ENCODE data around the gene SOX4.

Gene SOX4

DNA sequence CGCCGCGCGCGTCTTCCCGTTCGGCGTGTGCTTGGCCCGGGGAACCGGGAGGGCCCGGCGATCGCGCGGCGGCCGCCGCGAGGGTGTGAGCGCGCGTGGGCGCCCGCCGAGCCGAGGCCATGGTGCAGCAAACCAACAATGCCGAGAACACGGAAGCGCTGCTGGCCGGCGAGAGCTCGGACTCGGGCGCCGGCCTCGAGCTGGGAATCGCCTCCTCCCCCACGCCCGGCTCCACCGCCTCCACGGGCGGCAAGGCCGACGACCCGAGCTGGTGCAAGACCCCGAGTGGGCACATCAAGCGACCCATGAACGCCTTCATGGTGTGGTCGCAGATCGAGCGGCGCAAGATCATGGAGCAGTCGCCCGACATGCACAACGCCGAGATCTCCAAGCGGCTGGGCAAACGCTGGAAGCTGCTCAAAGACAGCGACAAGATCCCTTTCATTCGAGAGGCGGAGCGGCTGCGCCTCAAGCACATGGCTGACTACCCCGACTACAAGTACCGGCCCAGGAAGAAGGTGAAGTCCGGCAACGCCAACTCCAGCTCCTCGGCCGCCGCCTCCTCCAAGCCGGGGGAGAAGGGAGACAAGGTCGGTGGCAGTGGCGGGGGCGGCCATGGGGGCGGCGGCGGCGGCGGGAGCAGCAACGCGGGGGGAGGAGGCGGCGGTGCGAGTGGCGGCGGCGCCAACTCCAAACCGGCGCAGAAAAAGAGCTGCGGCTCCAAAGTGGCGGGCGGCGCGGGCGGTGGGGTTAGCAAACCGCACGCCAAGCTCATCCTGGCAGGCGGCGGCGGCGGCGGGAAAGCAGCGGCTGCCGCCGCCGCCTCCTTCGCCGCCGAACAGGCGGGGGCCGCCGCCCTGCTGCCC is 1.1 kb downstream of the SOX4 start:
- DNase-seq, result no peak

DNA sequence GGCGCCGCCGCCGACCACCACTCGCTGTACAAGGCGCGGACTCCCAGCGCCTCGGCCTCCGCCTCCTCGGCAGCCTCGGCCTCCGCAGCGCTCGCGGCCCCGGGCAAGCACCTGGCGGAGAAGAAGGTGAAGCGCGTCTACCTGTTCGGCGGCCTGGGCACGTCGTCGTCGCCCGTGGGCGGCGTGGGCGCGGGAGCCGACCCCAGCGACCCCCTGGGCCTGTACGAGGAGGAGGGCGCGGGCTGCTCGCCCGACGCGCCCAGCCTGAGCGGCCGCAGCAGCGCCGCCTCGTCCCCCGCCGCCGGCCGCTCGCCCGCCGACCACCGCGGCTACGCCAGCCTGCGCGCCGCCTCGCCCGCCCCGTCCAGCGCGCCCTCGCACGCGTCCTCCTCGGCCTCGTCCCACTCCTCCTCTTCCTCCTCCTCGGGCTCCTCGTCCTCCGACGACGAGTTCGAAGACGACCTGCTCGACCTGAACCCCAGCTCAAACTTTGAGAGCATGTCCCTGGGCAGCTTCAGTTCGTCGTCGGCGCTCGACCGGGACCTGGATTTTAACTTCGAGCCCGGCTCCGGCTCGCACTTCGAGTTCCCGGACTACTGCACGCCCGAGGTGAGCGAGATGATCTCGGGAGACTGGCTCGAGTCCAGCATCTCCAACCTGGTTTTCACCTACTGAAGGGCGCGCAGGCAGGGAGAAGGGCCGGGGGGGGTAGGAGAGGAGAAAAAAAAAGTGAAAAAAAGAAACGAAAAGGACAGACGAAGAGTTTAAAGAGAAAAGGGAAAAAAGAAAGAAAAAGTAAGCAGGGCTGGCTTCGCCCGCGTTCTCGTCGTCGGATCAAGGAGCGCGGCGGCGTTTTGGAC is 2.0 kb downstream of the SOX4 start:
- DNase-seq, result no peak

- DNase-seq, result no peak
Observed at GRCh38 chr6:21596145-21596948, 2.8 kb downstream of the SOX4 start.

- DNase-seq, result no peak
Observed at GRCh38 chr6:21596949-21597682, 3.6 kb downstream of the SOX4 start.

DNA sequence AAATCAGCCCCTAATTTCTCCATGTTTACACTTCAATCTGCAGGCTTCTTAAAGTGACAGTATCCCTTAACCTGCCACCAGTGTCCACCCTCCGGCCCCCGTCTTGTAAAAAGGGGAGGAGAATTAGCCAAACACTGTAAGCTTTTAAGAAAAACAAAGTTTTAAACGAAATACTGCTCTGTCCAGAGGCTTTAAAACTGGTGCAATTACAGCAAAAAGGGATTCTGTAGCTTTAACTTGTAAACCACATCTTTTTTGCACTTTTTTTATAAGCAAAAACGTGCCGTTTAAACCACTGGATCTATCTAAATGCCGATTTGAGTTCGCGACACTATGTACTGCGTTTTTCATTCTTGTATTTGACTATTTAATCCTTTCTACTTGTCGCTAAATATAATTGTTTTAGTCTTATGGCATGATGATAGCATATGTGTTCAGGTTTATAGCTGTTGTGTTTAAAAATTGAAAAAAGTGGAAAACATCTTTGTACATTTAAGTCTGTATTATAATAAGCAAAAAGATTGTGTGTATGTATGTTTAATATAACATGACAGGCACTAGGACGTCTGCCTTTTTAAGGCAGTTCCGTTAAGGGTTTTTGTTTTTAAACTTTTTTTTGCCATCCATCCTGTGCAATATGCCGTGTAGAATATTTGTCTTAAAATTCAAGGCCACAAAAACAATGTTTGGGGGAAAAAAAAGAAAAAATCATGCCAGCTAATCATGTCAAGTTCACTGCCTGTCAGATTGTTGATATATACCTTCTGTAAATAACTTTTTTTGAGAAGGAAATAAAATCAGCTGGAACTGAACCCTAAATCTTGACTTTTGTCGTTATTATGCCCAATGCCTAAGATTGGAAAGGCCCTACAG is 4.5 kb downstream of the SOX4 start:
- no peak for DNase-seq

- DNase-seq, result no peak
Observed at GRCh38 chr6:21598674-21599023, 5.1 kb downstream of the SOX4 start.

- no peak for DNase-seq
Observed at GRCh38 chr6:21599051-21599696, 5.6 kb downstream of the SOX4 start.

- DNase-seq, result no peak
Observed at GRCh38 chr6:21601339-21601923, 7.9 kb downstream of the SOX4 start.

- DNase-seq, result no peak
Observed at GRCh38 chr6:21601932-21602390, 8.4 kb downstream of the SOX4 start.

DNA sequence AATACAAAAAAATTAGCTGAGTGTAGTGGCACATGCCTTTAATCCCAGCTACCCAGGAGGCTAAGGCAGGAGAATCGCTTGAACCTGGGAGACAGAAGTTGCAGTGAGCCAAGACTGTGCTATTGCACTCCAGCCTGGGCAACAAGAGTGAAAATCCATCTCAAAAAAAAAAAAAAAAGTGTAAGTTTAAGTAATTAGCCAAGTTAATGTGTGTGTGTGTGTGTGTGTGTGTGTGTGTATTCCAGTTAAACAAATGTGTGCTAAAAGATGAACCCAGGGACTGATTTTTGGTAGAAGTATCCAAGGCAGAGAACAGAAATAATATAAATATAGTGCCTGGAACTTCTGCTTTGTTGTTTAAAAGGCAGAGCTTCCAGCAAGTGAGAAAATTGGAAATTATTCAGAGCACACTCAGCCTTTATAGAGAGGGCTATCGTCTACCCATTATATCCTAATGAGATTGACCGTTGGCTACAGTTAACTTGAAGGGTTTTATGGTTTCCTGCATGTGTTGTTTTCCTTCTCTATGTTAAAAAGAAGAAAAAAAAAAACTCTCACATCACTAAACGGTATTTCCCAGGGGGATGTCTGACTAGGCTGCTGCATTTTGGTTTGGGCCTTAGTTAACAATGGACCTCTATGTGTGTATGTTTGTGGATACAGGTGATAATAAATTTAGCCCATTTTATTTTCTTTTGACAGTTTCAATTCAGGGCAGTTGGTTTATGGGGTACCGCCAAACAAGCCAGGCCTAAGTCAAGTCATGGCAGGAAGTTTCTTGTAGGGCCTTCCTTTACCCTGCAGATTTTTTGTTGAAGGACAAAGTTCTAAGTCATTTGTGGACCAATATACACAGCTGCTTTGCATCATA is 9.8 kb downstream of the SOX4 start:
- no peak for DNase-seq

GRCh38 chr6:21604081-21604480 is 10.5 kb downstream of the SOX4 start:
- DNase-seq, result no peak

- no peak for DNase-seq
Observed at GRCh38 chr6:21605166-21605565, 11.6 kb downstream of the SOX4 start.

DNA sequence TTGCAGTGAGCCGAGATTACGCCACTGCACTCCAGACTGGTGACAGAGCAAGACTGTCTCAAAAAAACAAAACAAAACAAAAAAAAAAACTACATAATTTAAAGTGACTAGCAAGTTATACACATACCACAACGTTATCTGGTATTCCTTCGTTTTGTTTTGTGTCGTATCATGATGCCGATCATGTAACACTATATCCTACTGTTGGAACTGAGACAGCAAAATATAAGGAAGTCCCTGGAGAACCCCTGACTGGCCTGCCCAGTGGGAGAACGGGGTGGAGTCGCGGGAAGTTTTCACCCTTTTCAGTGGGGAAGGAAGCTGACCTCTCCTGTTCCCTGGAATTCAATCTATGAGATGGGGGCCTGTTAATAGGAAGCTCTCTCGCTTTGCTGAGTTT is 15.1 kb downstream of the SOX4 start:
- DNase-seq, result no peak

- no peak for DNase-seq
Observed at GRCh38 chr6:21609881-21610329, 16.4 kb downstream of the SOX4 start.

DNA sequence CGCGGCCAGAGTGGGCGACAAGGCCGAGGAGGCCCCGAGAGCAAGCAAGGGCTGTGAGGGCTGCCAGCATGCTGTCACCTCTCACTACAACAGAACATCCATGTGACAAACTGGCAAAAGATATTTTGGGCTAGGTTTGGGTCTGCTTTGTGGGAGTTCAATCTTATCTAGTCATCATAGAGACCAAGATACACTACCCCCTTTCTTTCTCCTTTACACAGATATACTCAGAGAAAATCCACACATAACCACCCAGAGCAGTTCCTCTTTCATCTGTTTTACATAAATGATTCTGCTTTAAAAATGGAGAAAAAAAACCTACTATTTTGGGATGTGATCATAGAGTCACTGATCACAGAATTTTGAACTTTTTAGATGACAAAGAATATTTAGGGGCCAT is 16.8 kb downstream of the SOX4 start:
- DNase-seq, result no peak

DNA sequence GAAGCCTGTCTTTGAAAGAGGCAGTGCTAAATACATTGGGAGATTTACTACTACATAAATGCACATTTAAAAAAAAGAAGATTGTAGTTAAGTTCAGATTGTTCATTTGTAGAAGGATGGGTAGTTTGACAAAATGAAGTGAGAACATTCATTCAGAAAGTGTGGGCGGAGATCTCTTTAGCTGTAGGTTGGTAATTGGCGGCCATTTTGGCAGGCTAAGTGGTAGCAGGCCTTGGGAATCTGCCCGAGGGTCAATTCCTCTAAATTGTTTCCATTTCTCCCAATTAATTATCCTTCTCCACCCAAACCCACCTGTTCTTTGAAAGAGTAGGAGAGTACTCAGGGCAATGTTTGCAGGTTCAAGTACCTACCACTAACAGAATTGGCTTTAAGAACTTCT is 17.9 kb downstream of the SOX4 start:
- DNase-seq, result no peak

GRCh38 chr6:21612067-21612745 is 18.7 kb downstream of the SOX4 start:
- no peak for DNase-seq

GRCh38 chr6:21613809-21614208 is 20.3 kb downstream of the SOX4 start:
- DNase-seq, result no peak

GRCh38 chr6:21614226-21614625 is 20.7 kb downstream of the SOX4 start:
- no peak for DNase-seq
